ENCODE measurements around the gene CCDC57.

CCDC57 gene

GRCh38 chr17:82062076-82062983 is 150.3 kb downstream of the CCDC57 start:
- peak; percentile 15 for TF ChIP-seq CTCF (IDR thresholded peaks at IDR 0.05; ENCODE audit: low read depth, low read length, missing control alignments)
- in situ Hi-C loops (cut with HindIII; ENCODE audit: low pct_ligation_motif_present, low sequenced_read_pairs): no loop called here
- H3K36me3 ChIP-seq (replicated peaks): peaks cover 42% of the 10 kb centered on the region
- no peaks in the 10 kb centered on the region for H3K27me3 ChIP-seq (replicated peaks)
- no peak overlapping the region for H3K27ac ChIP-seq
- DNase-seq: no peak
- no peak overlapping the region for H3K4me3 ChIP-seq (ENCODE audit: low read depth, low read length)

- Histone ChIP-seq H3K36me3 (replicated peaks) (peaks cover 52% of the 10 kb centered on the region), H3K27ac (no peak overlapping the region), H3K4me3 (ENCODE audit: low read depth, low read length) (no peak overlapping the region), H3K27me3 (replicated peaks) (no peaks in the 10 kb centered on the region)
- in situ Hi-C loops (cut with HindIII; ENCODE audit: low pct_ligation_motif_present, low sequenced_read_pairs): no loop called here
- TF ChIP-seq CTCF (IDR thresholded peaks at IDR 0.05; ENCODE audit: low read depth, low read length, missing control alignments): no peak
- no peak for DNase-seq
These were observed 151.4 kb downstream of the CCDC57 start for GRCh38 chr17:82061047-82061925.

- Histone ChIP-seq H3K27ac (no peak overlapping the region), H3K4me3 (ENCODE audit: low read depth, low read length) (no peak overlapping the region), H3K36me3 (replicated peaks) (peaks cover 59% of the 10 kb centered on the region), H3K27me3 (replicated peaks) (no peaks in the 10 kb centered on the region)
- no peak for DNase-seq
- TF ChIP-seq CTCF (IDR thresholded peaks at IDR 0.05; ENCODE audit: low read depth, low read length, missing control alignments): no peak
- in situ Hi-C loops (cut with HindIII; ENCODE audit: low pct_ligation_motif_present, low sequenced_read_pairs): no loop called here
These were observed 152.0 kb downstream of the CCDC57 start for GRCh38 chr17:82060614-82061013.

- H3K36me3 ChIP-seq (replicated peaks): peaks cover 64% of the 10 kb centered on the region
- H3K4me3 ChIP-seq (ENCODE audit: low read depth, low read length): no peak overlapping the region
- in situ Hi-C loops (cut with HindIII; ENCODE audit: low pct_ligation_motif_present, low sequenced_read_pairs): no loop called here
- no peaks in the 10 kb centered on the region for H3K27me3 ChIP-seq (replicated peaks)
- no peak for TF ChIP-seq CTCF (IDR thresholded peaks at IDR 0.05; ENCODE audit: low read depth, low read length, missing control alignments)
- H3K27ac ChIP-seq: no peak overlapping the region
- no peak for DNase-seq
These were observed 152.7 kb downstream of the CCDC57 start for GRCh38 chr17:82060001-82060380.

- Histone ChIP-seq H3K36me3 (replicated peaks) (peaks cover 69% of the 10 kb centered on the region), H3K27ac (no peak overlapping the region), H3K4me3 (ENCODE audit: low read depth, low read length) (no peak overlapping the region), H3K27me3 (replicated peaks) (no peaks in the 10 kb centered on the region)
- no peak for DNase-seq
- in situ Hi-C loops (cut with HindIII; ENCODE audit: low pct_ligation_motif_present, low sequenced_read_pairs): no loop called here
- no peak for TF ChIP-seq CTCF (IDR thresholded peaks at IDR 0.05; ENCODE audit: low read depth, low read length, missing control alignments)
These were observed 153.2 kb downstream of the CCDC57 start for GRCh38 chr17:82059272-82060000.
